HG02870 (cell line): ENCODE results near the gene TNFSF9.
"Not testable (repeated sequence)": the region's sequence is repeated elsewhere in the genome, so short reads cannot be mapped to it uniquely, and the experiment has no call there.

Experiments
- ATAC-seq: cut with Tn5 transposase; IDR thresholded peaks from one replicate; pipeline ENCODE4 v1.9.1; 2021; ENCODE audit warnings: mild to moderate bottlenecking, moderate library complexity; ENCODE audit not compliant: unreplicated experiment

Gene TNFSF9

GRCh38 chr19:6503407-6504201 is 27.2 kb upstream of the TNFSF9 start:
- no peak for ATAC-seq

GRCh38 chr19:6508028-6508771 is 22.6 kb upstream of the TNFSF9 start:
- ATAC-seq, result not testable (repeated sequence)

- ATAC-seq, result no peak
Measured at GRCh38 chr19:6509118-6509971, 21.5 kb upstream of the TNFSF9 start.

GRCh38 chr19:6510618-6511017 is 20.2 kb upstream of the TNFSF9 start:
- ATAC-seq, result no peak

- no peak for ATAC-seq
Measured at GRCh38 chr19:6514089-6514488, 16.7 kb upstream of the TNFSF9 start.

- ATAC-seq, result no peak
Measured at GRCh38 chr19:6514926-6515544, 15.8 kb upstream of the TNFSF9 start.

- ATAC-seq, result peak; percentile 45
Measured at GRCh38 chr19:6516018-6516658, 14.7 kb upstream of the TNFSF9 start.

- peak; percentile 30 for ATAC-seq
Measured at GRCh38 chr19:6516659-6517291, 14.1 kb upstream of the TNFSF9 start.

GRCh38 chr19:6518145-6518911 is 12.5 kb upstream of the TNFSF9 start:
- ATAC-seq, result no peak

- ATAC-seq, result no peak
Measured at GRCh38 chr19:6519289-6519688, 11.5 kb upstream of the TNFSF9 start.

GRCh38 chr19:6521718-6522646 is 8.8 kb upstream of the TNFSF9 start:
- peak; percentile 42 for ATAC-seq

- ATAC-seq, result no peak
Measured at GRCh38 chr19:6522712-6523111, 8.1 kb upstream of the TNFSF9 start.

GRCh38 chr19:6524311-6524710 is 6.5 kb upstream of the TNFSF9 start:
- no peak for ATAC-seq

- ATAC-seq, result peak; percentile 35
Measured at GRCh38 chr19:6527893-6528543, 2.8 kb upstream of the TNFSF9 start.

GRCh38 chr19:6528544-6529121 is 2.2 kb upstream of the TNFSF9 start:
- no peak for ATAC-seq

- ATAC-seq, result no peak
Measured at GRCh38 chr19:6529351-6529750, 1.5 kb upstream of the TNFSF9 start.

- ATAC-seq, result no peak
Measured at GRCh38 chr19:6529937-6530385, 865 bp upstream of the TNFSF9 start.
